ENCODE results near the gene POMT1.

- TF ChIP-seq EZH2phosphoT487 (IDR thresholded peaks at IDR 0.05; ENCODE audit: low read depth, severe bottlenecking, unreplicated experiment) (no peak), EZH2 (IDR thresholded peaks at IDR 0.05; ENCODE audit: borderline replicate concordance) (no peak)
- TF ChIP-seq, protein P1, sequence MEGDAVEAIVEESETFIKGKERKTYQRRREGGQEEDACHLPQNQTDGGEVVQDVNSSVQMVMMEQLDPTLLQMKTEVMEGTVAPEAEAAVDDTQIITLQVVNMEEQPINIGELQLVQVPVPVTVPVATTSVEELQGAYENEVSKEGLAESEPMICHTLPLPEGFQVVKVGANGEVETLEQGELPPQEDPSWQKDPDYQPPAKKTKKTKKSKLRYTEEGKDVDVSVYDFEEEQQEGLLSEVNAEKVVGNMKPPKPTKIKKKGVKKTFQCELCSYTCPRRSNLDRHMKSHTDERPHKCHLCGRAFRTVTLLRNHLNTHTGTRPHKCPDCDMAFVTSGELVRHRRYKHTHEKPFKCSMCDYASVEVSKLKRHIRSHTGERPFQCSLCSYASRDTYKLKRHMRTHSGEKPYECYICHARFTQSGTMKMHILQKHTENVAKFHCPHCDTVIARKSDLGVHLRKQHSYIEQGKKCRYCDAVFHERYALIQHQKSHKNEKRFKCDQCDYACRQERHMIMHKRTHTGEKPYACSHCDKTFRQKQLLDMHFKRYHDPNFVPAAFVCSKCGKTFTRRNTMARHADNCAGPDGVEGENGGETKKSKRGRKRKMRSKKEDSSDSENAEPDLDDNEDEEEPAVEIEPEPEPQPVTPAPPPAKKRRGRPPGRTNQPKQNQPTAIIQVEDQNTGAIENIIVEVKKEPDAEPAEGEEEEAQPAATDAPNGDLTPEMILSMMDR (IDR thresholded peaks at IDR 0.05; ENCODE audit: poor library complexity), result no peak
These were observed 8.7 kb downstream of the POMT1 start for GRCh38 chr9:131511416-131511815.
